ENCODE results near the gene SCFD1. TPM values are rescaled to one million over a fixed set of nuclear protein-coding genes. Genes with fewer than 3 reads are reported as not detected.

The SCFD1 gene
- total and polyA plus RNA-seq, 8 donors = 74.5 to 99.2 (median 88.7) TPM

- intact Hi-C loops (cut with DNase I) = no loop called here
- DNase-seq (no peak), ATAC-seq (no peak)
- H3K27me3 ChIP-seq = no peaks in the 10 kb centered on the region
- H3K4me1 ChIP-seq = no peaks in the 10 kb centered on the region
- TF ChIP-seq CTCF (IDR thresholded peaks at IDR 0.05) = no peak
- H3K4me3 ChIP-seq = no peak overlapping the region
- peaks cover 0 to 15% of the 10 kb centered on the region in 2 donors for H3K9me3 ChIP-seq
- peaks cover 0 to 90% of the 10 kb centered on the region in 2 donors for H3K36me3 ChIP-seq
- H3K27ac ChIP-seq = no peak overlapping the region
Observed at GRCh38 chr14:30645600-30645999, 23.5 kb downstream of the SCFD1 start.

GRCh38 chr14:30648471-30648870, 26.4 kb downstream of the SCFD1 start:
- H3K27me3 ChIP-seq = no peaks in the 10 kb centered on the region
- ATAC-seq = no peak
- H3K36me3 ChIP-seq = peaks cover 0 to 94% of the 10 kb centered on the region in 2 donors
- DNase-seq = no peak
- no peak overlapping the region for H3K4me3 ChIP-seq
- H3K9me3 ChIP-seq = peaks cover 0 to 15% of the 10 kb centered on the region in 2 donors
- no peak for TF ChIP-seq CTCF (IDR thresholded peaks at IDR 0.05)
- H3K4me1 ChIP-seq = no peaks in the 10 kb centered on the region
- no peak overlapping the region for H3K27ac ChIP-seq
- intact Hi-C loops (cut with DNase I) = no loop called here

GRCh38 chr14:30651937-30652336, 29.8 kb downstream of the SCFD1 start:
- peaks cover 0 to 87% of the 10 kb centered on the region in 2 donors for H3K36me3 ChIP-seq
- H3K27ac ChIP-seq = no peak overlapping the region
- TF ChIP-seq CTCF (IDR thresholded peaks at IDR 0.05) = no peak
- H3K4me1 ChIP-seq = peaks cover 0 to 6% of the 10 kb centered on the region in 2 donors
- H3K4me3 ChIP-seq = no peak overlapping the region
- no peaks in the 10 kb centered on the region for H3K9me3 ChIP-seq
- DNase-seq (no peak), ATAC-seq (no peak)
- intact Hi-C loops (cut with DNase I) = loop anchor here in 1 of 2 donors (10.0 kb wide), 1 partner anchor 253 kb away; no protein-coding TSS in a partner anchor
- H3K27me3 ChIP-seq = no peaks in the 10 kb centered on the region

- Histone ChIP-seq H3K27me3 (no peaks in the 10 kb centered on the region), H3K9me3 (no peaks in the 10 kb centered on the region), H3K27ac (no peak overlapping the region), H3K4me3 (no peak overlapping the region), H3K4me1 (peaks cover 0 to 8% of the 10 kb centered on the region in 2 donors), H3K36me3 (peaks cover 0 to 81% of the 10 kb centered on the region in 2 donors)
- no peak for TF ChIP-seq CTCF (IDR thresholded peaks at IDR 0.05)
- intact Hi-C loops (cut with DNase I) = loop anchor here in 1 of 2 donors (10.0 kb wide), 1 partner anchor 250 kb away; no protein-coding TSS in a partner anchor
- no peak for ATAC-seq
- no peak for DNase-seq
Observed at GRCh38 chr14:30655124-30655523, 33.0 kb downstream of the SCFD1 start.

GRCh38 chr14:30655658-30656057, 33.5 kb downstream of the SCFD1 start:
- H3K9me3 ChIP-seq = no peaks in the 10 kb centered on the region
- H3K4me3 ChIP-seq = no peak overlapping the region
- DNase-seq = no peak
- H3K4me1 ChIP-seq = peaks cover 0 to 8% of the 10 kb centered on the region in 2 donors
- no peak for TF ChIP-seq CTCF (IDR thresholded peaks at IDR 0.05)
- no peak overlapping the region for H3K27ac ChIP-seq
- peaks cover 0 to 80% of the 10 kb centered on the region in 2 donors for H3K36me3 ChIP-seq
- intact Hi-C loops (cut with DNase I) = loop anchor here in 1 of 2 donors (10.0 kb wide), 1 partner anchor 249 kb away; no protein-coding TSS in a partner anchor
- no peak for ATAC-seq
- no peaks in the 10 kb centered on the region for H3K27me3 ChIP-seq

All from left lung (tissue), 10 donors.